Progenitor cell of endocrine pancreas (in vitro differentiated cells): ENCODE data around the gene OSBP2. TPM values are rescaled to one million over a fixed set of nuclear protein-coding genes. Genes with fewer than 3 reads are reported as not detected.

Experiments used
- DNase-seq: peaks from one replicate; pipeline ENCODE4 v3.0.0; 2021; ENCODE audit warnings: low spot score; ENCODE audit not compliant: unreplicated experiment
- H3K27ac Mint-ChIP-seq: 2 replicates; pipeline ENCODE4 v1.8.0; 2021; ENCODE audit warnings: mild to moderate bottlenecking, moderate library complexity, mixed read lengths
- H3K27me3 Mint-ChIP-seq: 2 replicates; pipeline ENCODE4 v1.8.0; 2021; ENCODE audit warnings: mixed read lengths
- H3K36me3 Mint-ChIP-seq: 2 replicates; pipeline ENCODE4 v1.8.0; 2022; ENCODE audit warnings: mixed read lengths; ENCODE audit not compliant: insufficient read depth
- H3K4me1 Mint-ChIP-seq: 2 replicates; pipeline ENCODE4 v1.8.0; 2021; ENCODE audit warnings: low read depth, mixed read lengths
- H3K4me3 Mint-ChIP-seq: 2 replicates; pipeline ENCODE4 v1.8.0; 2021; ENCODE audit warnings: low read depth, mild to moderate bottlenecking, moderate library complexity, mixed read lengths
- H3K9me3 Mint-ChIP-seq: 2 replicates; pipeline ENCODE4 v1.8.0; 2021; ENCODE audit warnings: low read depth, mixed read lengths
- total RNA-seq: library from RNA; stranded (reverse); gene quantifications from 2 replicates; pipeline ENCODE4 v1.2.1, GENCODE V29; 2021
- TF ChIP-seq, protein P1 (sequence below): fragments of 200-600 bp; sonication (generic); IDR thresholded peaks from one replicate; pipeline ENCODE4 v1.5.0; 2021; ENCODE audit warnings: antibody characterized with exemption, mild to moderate bottlenecking; ENCODE audit not compliant: unreplicated experiment

Gene OSBP2
- total RNA-seq, 1 donor from 2014 or later: 8.3 TPM

DNA sequence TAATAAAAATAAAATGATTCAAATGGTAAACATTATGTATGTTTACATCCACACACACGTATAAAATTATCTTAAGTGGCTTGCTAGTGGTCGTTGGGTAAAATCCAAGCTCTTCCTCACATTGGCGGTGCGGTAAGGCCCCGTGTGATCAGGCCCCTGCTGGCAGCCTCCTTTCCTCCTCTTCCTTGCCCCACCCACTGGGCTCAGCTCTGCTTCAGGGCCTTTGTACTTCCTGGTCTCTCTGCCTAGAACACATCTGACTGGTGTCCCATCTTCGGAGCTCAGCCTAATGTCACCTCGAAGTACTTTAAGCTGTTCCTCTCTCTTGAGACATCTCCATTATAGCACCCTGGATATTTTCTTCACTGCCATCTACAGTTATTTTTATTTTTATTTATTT is 52.8 kb downstream of the OSBP2 start:
- no peak for DNase-seq
- Mint-ChIP-seq H3K27me3 (no peaks in the 10 kb centered on the region), H3K27ac (no peak overlapping the region), H3K4me1 (no peaks in the 10 kb centered on the region), H3K4me3 (no peak overlapping the region), H3K9me3 (no peaks in the 10 kb centered on the region), H3K36me3 (no peaks in the 10 kb centered on the region)
- TF ChIP-seq, protein P1, sequence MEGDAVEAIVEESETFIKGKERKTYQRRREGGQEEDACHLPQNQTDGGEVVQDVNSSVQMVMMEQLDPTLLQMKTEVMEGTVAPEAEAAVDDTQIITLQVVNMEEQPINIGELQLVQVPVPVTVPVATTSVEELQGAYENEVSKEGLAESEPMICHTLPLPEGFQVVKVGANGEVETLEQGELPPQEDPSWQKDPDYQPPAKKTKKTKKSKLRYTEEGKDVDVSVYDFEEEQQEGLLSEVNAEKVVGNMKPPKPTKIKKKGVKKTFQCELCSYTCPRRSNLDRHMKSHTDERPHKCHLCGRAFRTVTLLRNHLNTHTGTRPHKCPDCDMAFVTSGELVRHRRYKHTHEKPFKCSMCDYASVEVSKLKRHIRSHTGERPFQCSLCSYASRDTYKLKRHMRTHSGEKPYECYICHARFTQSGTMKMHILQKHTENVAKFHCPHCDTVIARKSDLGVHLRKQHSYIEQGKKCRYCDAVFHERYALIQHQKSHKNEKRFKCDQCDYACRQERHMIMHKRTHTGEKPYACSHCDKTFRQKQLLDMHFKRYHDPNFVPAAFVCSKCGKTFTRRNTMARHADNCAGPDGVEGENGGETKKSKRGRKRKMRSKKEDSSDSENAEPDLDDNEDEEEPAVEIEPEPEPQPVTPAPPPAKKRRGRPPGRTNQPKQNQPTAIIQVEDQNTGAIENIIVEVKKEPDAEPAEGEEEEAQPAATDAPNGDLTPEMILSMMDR: no peak

DNA sequence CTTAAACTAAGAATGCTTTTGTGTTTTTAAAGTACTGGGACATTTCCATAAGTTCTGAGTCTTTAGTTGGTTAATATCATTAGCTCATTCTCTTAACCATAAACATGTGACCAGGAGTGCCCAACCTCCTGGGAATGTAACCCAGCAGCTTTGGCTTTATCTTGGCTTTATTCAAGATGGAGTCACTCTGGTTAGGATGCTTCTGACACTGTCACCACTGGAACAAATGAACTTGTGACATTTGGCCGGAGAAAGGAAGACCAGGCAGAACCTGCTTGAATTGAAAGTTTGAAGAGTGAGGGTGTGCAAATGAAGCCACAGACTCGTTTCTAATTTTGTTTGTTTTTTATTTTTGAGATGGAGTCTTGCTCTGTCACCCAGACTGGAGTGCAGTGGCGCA is 54.6 kb downstream of the OSBP2 start:
- Mint-ChIP-seq H3K27me3 (no peaks in the 10 kb centered on the region), H3K36me3 (no peaks in the 10 kb centered on the region), H3K9me3 (no peaks in the 10 kb centered on the region), H3K4me3 (no peak overlapping the region), H3K27ac (no peak overlapping the region), H3K4me1 (no peaks in the 10 kb centered on the region)
- DNase-seq: no peak
- TF ChIP-seq, protein P1: no peak

DNA sequence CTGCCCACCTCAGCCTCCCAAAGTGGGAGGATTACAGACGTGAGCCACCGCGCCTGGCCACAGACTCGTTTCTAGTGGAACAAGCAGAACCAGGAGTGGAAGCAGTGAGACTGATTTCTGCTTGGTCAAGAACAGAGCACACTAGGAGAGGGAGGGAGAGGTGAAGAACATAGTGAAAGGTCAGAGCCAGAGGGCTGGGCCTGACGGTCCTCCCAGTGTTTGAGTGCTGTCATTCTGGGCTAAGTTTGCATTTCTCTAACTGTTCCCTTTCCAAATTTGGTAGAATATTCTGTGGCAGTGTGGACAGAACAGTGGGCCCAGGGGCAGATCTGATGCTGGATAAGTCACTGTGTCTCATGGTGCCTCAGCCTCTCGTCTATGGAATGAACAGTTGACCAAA is 55.2 kb downstream of the OSBP2 start:
- Mint-ChIP-seq H3K4me1 (no peaks in the 10 kb centered on the region), H3K9me3 (no peaks in the 10 kb centered on the region), H3K36me3 (no peaks in the 10 kb centered on the region), H3K4me3 (no peak overlapping the region), H3K27me3 (peaks cover 1% of the 10 kb centered on the region), H3K27ac (no peak overlapping the region)
- DNase-seq: no peak
- TF ChIP-seq, protein P1: no peak

DNA sequence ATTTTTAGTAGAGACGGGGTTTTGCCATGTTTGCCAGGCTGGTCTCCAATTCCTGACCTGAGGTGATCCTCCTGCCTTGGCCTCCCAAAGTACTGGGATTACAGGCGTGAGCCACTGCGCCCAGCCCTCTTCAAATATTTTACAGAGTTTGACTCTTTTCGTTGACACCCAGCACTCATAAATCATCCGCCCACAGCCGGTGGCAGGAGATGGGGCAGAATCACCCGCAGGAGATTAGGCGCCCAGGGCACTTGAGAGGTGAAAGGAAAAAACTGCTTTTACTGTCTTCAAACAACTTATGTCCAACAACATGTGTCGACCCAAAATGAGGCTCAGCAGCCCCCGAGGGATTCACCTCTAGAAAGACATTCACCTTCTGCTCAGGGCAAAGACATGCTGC is 56.9 kb downstream of the OSBP2 start:
- H3K27me3 Mint-ChIP-seq: peaks cover 3% of the 10 kb centered on the region
- no peaks in the 10 kb centered on the region for H3K36me3 Mint-ChIP-seq
- no peaks in the 10 kb centered on the region for H3K9me3 Mint-ChIP-seq
- H3K4me1 Mint-ChIP-seq: no peaks in the 10 kb centered on the region
- TF ChIP-seq, protein P1: no peak
- H3K27ac Mint-ChIP-seq: no peak overlapping the region
- no peak for DNase-seq
- no peak overlapping the region for H3K4me3 Mint-ChIP-seq

DNA sequence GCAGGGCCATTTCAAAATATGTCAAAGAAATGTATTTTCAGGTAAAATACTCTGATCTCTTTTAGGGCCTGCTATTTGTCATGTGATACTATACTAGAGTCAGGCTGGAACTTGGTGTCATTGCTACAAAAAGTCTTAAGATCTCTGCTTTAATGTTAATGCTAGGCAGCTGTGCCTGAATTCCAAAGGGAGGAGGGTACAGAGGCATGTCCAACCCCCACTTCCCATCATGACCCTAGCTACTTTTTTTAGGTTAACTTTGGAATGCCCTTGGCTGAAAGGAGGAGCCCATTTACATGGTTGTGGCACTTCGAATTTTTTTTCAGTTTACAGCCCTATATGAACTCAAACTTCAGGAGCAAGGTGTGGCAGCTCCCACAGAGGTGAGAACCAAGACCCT is 58.1 kb downstream of the OSBP2 start:
- peaks cover 3% of the 10 kb centered on the region for H3K27me3 Mint-ChIP-seq
- no peak overlapping the region for H3K27ac Mint-ChIP-seq
- no peaks in the 10 kb centered on the region for H3K9me3 Mint-ChIP-seq
- TF ChIP-seq, protein P1: no peak
- no peaks in the 10 kb centered on the region for H3K36me3 Mint-ChIP-seq
- H3K4me3 Mint-ChIP-seq: no peak overlapping the region
- H3K4me1 Mint-ChIP-seq: no peaks in the 10 kb centered on the region
- no peak for DNase-seq
